K562 treated with DMSO at 1 percent for 4 hours (cell line): Measurements from ENCODE around the gene CAMK2N2. TPM values are rescaled to one million over a fixed set of nuclear protein-coding genes. Genes with fewer than 3 reads are reported as not detected.

ENCODE experiments used
- total RNA-seq: library from RNA; unstranded; fragments of 300-600 nt; gene quantifications from 2 replicates; pipeline ENCODE4 v1.2.3, GENCODE V29; 2022; ENCODE audit not compliant: insufficient read depth

Gene CAMK2N2
- not detected in 2 replicates for total RNA-seq

GRCh38 chr3:184261270-184261853, at the start of gene CAMK2N2:
Gene CAMK2N2 (minus strand): TSS chr3:184261553. CDS start chr3:184261285, 268 bp downstream.

DNA sequence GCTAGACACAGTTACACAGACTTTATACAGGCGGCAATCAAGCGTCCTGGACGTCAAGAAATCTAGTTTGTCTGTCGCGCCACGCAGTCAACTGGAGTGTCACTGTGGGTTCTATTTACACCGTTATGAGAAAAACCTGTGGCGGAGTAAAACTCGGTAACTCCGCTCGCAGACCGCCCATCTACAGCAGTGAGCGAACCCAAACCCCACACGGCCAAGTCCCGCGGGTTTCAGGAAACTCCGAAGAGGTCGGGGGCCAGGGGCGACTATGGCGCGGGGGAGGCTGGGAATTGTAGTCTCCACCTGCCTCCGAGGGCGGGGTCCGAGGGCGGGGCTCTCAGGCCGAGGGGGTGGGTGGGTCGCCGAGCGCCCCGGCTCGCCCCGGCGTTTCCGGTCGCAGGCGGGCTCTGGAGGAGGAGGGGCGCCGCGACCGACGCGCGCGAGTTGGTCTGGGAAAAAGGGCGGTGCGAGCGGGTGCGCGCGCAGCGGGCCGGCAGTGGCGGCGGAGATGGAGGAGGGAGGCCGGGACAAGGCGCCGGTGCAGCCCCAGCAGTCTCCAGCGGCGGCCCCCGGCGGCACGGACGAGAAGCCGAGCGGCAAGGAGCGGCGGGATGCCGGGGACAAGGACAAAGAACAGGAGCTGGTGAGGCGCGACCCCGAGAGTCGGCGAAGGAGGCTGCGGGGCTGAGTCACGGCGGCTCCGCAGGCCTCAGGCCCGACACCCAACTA, 37.6 kb upstream of the CAMK2N2 start, which contains the start of gene PSMD2:
TSS of gene PSMD2 (plus strand) at position 483 of the 729 bp plus-strand sequence. CDS start at position 509, 26 bp downstream.

GRCh38 chr3:184275961-184276910, 14.9 kb upstream of the CAMK2N2 start, which contains the start of gene ECE2:
Gene ECE2 (plus strand): TSS chr3:184276022. CDS start chr3:184276154, 132 bp downstream.

DNA sequence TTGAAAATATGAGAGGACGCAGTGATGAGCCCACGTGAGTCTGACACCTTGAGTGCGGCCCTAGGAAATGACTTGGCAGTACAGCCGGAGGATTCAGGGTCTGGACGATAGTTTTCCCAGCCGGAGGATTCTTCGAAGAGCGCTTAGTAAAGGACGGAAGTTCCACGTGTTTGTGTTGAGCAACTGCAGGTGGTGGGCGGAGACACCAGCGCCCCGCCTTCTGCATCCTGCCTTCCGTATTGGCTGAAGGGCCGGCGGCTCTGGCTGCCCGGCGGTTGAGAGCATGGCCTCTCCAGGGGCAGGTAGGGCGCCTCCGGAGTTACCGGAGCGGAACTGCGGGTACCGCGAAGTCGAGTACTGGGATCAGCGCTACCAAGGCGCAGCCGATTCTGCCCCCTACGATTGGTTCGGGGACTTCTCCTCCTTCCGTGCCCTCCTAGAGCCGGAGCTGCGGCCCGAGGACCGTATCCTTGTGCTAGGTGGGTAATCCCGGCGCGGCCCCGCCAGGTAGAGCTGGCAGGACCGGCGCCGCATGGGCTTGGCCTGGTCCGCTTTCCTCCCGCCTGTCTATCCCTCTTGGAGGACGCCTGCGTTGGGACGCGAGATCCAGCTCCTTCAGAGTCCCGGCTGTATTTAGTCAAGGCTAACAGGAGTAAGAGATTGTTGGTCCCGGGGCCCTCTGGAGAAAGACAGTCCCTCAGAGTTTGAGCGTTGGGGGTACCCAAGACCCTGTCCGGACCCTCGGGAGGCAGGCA, 11.8 kb downstream of the CAMK2N2 start, which contains the start of gene EEF1AKMT4:
TSS of gene EEF1AKMT4 (plus strand) at position 261 of the 755 bp plus-strand sequence. CDS start at position 284, 23 bp downstream.

DNA sequence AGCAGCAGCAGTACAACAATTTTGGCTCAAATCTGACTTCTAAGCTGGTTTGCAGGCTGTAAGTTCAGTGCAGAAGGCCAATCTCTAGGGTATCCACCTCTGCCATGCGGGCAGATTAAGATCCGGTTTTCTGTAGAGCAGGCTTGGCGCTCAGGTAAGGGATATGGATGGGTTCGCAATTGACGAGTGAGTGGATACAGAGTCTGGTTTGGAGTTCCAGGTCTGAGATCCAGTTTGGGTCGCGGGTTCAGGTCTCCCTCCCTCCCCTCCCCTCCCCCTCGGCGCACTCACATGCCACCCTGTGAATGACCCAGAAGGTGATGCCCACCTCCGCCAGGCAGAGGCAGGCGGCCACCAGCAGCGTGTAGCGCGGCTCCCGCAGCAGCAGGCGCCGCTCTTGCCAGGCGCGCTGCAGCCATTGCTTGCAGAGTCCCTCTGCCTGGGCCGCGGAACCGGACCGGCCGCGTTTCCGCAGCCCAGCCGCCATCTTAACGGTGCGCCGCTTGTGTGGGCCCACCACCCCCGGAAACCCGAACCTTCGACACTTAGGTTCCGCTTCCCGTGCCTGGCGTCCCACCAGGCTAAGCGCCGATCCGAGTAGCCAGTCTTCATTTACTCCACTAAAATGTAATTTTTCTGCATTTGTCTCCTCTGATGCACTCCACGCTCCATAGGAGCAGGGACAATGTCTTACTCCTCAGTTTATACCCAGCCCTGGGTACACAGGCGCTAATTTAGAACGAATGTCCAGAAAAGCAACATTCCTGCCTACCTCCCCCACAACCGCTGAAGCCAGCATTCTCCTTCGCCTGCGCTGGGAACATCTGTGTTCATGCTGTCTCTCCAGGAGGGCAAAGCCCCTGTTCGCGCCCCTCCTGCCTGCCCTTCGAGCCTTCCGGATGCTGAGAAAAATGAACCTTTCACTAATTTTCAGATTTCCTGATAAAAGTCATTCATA, 12.6 kb downstream of the CAMK2N2 start, which contains the start of gene ALG3:
TSS of gene ALG3 (minus strand) at position 509 of the 958 bp plus-strand sequence. CDS start at position 487, 22 bp downstream.

DNA sequence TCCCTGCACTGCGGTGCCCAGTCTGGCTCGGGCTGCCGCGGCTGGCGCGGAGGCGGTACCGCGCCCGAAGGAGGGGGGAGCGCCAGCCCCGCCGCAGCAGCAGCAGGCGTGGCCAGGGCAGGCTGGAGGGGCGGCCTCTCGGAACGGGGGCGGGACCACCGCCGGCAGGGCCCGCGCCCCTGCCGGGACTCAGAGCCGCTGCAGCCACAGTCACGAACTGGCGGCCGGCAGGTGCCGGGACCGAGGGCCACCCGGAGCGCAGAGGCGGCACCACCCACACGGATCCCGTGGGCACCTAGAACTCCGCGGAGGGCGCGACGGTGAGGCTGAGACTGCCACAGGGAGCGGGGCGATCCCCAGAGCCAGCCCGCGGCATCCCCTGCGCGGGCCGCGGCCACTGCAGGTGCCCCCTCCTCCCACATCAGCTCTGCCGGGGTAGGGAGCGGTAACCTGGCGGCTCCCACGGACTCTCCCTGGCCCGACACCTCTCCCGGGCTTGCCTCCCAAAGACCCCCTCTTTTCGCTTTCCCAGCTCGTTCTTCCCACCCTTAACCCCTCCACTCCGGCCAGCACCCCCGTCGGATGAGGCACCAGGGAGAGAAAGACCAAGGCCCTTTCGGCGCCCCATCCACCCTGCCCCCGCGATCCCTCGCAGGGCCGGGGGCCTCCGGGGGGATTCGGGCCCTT, 31.8 kb downstream of the CAMK2N2 start, which contains the start of gene VWA5B2:
TSS of gene VWA5B2 (plus strand) at position 192 of the 687 bp plus-strand sequence. CDS start 944 bp downstream, outside the sequence.

Other genes starting within 250 kb of the CAMK2N2 start
- gene ABCC5, start 243.7 kb downstream of the CAMK2N2 start, total RNA-seq = 13.9 and 20.1 TPM in 2 replicates
- not detected in 2 replicates for gene HTR3D, start 229.8 kb downstream of the CAMK2N2 start, total RNA-seq
- not detected in 2 replicates for gene HTR3C, start 208.5 kb downstream of the CAMK2N2 start, total RNA-seq
- gene HTR3E, start 164.5 kb downstream of the CAMK2N2 start, total RNA-seq = not detected in 2 replicates
- 49.5 and 63.6 TPM in 2 replicates for gene EIF2B5, start 126.2 kb downstream of the CAMK2N2 start, total RNA-seq
- gene DVL3, start 106.2 kb downstream of the CAMK2N2 start, total RNA-seq = 46.2 and 64.6 TPM in 2 replicates
- 500 and 530 TPM in 2 replicates for gene AP2M1, start 86.7 kb downstream of the CAMK2N2 start, total RNA-seq
- 26.8 and 32.8 TPM in 2 replicates for gene ABCF3, start 75.4 kb downstream of the CAMK2N2 start, total RNA-seq
- gene VWA5B2, start 32.0 kb downstream of the CAMK2N2 start, total RNA-seq = 0.17 and 2.7 TPM in 2 replicates
- gene ALG3, start 12.6 kb downstream of the CAMK2N2 start, total RNA-seq = 91.9 and 93.1 TPM in 2 replicates
- 10.2 and 12.8 TPM in 2 replicates for gene EEF1AKMT4, start 11.9 kb downstream of the CAMK2N2 start, total RNA-seq
- not detected in 2 replicates for gene ECE2, start 14.5 kb upstream of the CAMK2N2 start, total RNA-seq
- 314 and 374 TPM in 2 replicates for gene PSMD2, start 37.7 kb upstream of the CAMK2N2 start, total RNA-seq
- gene EIF4G1, start 53.1 kb upstream of the CAMK2N2 start, total RNA-seq = 181 and 217 TPM in 2 replicates
- 9.5 and 16.5 TPM in 2 replicates for gene FAM131A, start 76.0 kb upstream of the CAMK2N2 start, total RNA-seq
- gene CLCN2, start 100.1 kb upstream of the CAMK2N2 start, total RNA-seq = 4.1 and 8.9 TPM in 2 replicates
- gene POLR2H, start 100.2 kb upstream of the CAMK2N2 start, total RNA-seq = 84.6 and 90.7 TPM in 2 replicates
- gene THPO, start 116.7 kb upstream of the CAMK2N2 start, total RNA-seq = not detected in 2 replicates
- gene CHRD, start 118.5 kb upstream of the CAMK2N2 start, total RNA-seq = 1.2 TPM in 1 of 2 replicates, not detected in the other